Panc1 (cell line): ENCODE measurements around the gene RS1. TPM values are rescaled to one million over a fixed set of nuclear protein-coding genes. Genes with fewer than 3 reads are reported as not detected.

Experiments
- ATAC-seq: fragments of 200-7000 bp; cut with Tn5 transposase; 2 replicates; pipeline ENCODE4 v1.9.1; 2020; ENCODE audit warnings: mild to moderate bottlenecking, moderate library complexity
- BruUV-seq: library from RNA; stranded (reverse); fragments of 400-500 nt; replicated peaks from 2 replicates; lab custom pipeline; 2021; lab: Mats Ljungman, UMichigan
- CTCF ChIA-PET: fragments of 300-600 bp; sonication (Branson Sonifier 250); formaldehyde crosslinking; loops from one replicate; lab custom pipeline; 2022; ENCODE audit warnings: antibody characterized with exemption; lab: Charles Lee
- POLR2A ChIA-PET: fragments of 300-600 bp; sonication (Branson Sonifier 250); formaldehyde crosslinking; loops from one replicate; lab custom pipeline; 2022; ENCODE audit warnings: antibody characterized with exemption; lab: Charles Lee
- DNase-seq: peaks from one replicate; pipeline ENCODE4 v3.0.0-alpha.2; 2010; ENCODE audit warnings: low read depth, low spot score
- H3K27ac ChIP-seq: 2 replicates; pipeline ENCODE4 v1.5.1; 2011; ENCODE audit warnings: mild to moderate bottlenecking, low read length, inconsistent platforms
- H3K27me3 ChIP-seq: fragments of 200-500 bp; sonication (Bioruptor generic); 2 replicates; pipeline ENCODE4 v1.6.0; 2014; ENCODE audit warnings: low read length, inconsistent platforms; ENCODE audit not compliant: control insufficient read depth, insufficient read depth
- H3K36me3 ChIP-seq: fragments of 200-500 bp; sonication (Bioruptor generic); 2 replicates; pipeline ENCODE4 v1.5.1; 2014; ENCODE audit warnings: inconsistent platforms, mild to moderate bottlenecking, low read length, moderate library complexity; ENCODE audit not compliant: control insufficient read depth, insufficient read depth
- H3K4me1 ChIP-seq: 2 replicates; pipeline ENCODE4 v1.5.1; 2011; ENCODE audit warnings: inconsistent platforms, mild to moderate bottlenecking, low read length, moderate library complexity; ENCODE audit not compliant: control insufficient read depth, insufficient read depth
- H3K4me3 ChIP-seq, 2 experiments: 2 replicates each; pipeline ENCODE4 v1.5.1; 2011 to 2012; ENCODE audit warnings: low read depth in 2 of 2, low read length in 2 of 2, mild to moderate bottlenecking in 2 of 2, inconsistent platforms in 1 of 2, moderate library complexity in 1 of 2
- H3K9me3 ChIP-seq: fragments of 200-500 bp; sonication (Bioruptor generic); 2 replicates; pipeline ENCODE4 v1.5.1; 2014; ENCODE audit warnings: low read depth, mild to moderate bottlenecking, inconsistent platforms, low read length, moderate library complexity; ENCODE audit not compliant: control insufficient read depth, insufficient read depth
- CTCF ChIP-seq: fragments of 450-650 bp; IDR thresholded peaks from 2 replicates; pipeline ENCODE4 v1.5.1; 2017; ENCODE audit warnings: mild to moderate bottlenecking
- POLR2AphosphoS5 ChIP-seq: IDR thresholded peaks from 2 replicates; pipeline ENCODE4 v1.6.1; 2012; ENCODE audit warnings: mild to moderate bottlenecking, low read depth, low read length, moderate library complexity
- SIN3A ChIP-seq: IDR thresholded peaks from 2 replicates; pipeline ENCODE4 v1.6.1; 2012; ENCODE audit warnings: low read depth, mild to moderate bottlenecking, low read length, moderate library complexity, borderline replicate concordance; ENCODE audit not compliant: insufficient read depth
- TCF7L2 ChIP-seq: IDR thresholded peaks from 2 replicates; pipeline ENCODE4 v1.6.1; 2011; ENCODE audit warnings: mild to moderate bottlenecking, low read depth, low read length, inconsistent platforms
- in situ Hi-C: cut with HindIII; loops from 2 replicates; pipeline ENCODE4 v1.10.0; 2016; ENCODE audit warnings: low sequenced_read_pairs, low pct_unique_long_range_greater_than_20kb
- intact Hi-C: fragments of 100-400 bp; cut with micrococcal nuclease; formaldehyde crosslinking; loops from one replicate; pipeline ENCODE4 v1.10.0; 2022; ENCODE audit not compliant: unreplicated experiment
- total RNA-seq: library from RNA; stranded (reverse); gene quantifications from one replicate; pipeline ENCODE4 v1.2.1, GENCODE V29; 2021; ENCODE audit not compliant: unreplicated experiment
- TF ChIP-seq, protein P1 (sequence below), 2 experiments: IDR thresholded peaks; 2 replicates each; pipeline ENCODE4 v1.6.1; 2011 to 2012; ENCODE audit warnings: low read depth in 2 of 2, control low read depth in 1 of 2, low read length in 1 of 2, mild to moderate bottlenecking in 1 of 2, moderate library complexity in 1 of 2; ENCODE audit not compliant: insufficient read depth in 1 of 2

Gene RS1
- total RNA-seq, 1 experiment from 2014 or later = not detected

- H3K27me3 ChIP-seq = no peaks in the 10 kb centered on the region
- in situ Hi-C loops (no loop called here), intact Hi-C loops (no loop called here)
- peak overlapping the region; percentile 48 to 52 for H3K4me3 ChIP-seq
- no peak for DNase-seq
- no peaks in the 10 kb centered on the region for H3K36me3 ChIP-seq
- TF ChIP-seq, protein P1, sequence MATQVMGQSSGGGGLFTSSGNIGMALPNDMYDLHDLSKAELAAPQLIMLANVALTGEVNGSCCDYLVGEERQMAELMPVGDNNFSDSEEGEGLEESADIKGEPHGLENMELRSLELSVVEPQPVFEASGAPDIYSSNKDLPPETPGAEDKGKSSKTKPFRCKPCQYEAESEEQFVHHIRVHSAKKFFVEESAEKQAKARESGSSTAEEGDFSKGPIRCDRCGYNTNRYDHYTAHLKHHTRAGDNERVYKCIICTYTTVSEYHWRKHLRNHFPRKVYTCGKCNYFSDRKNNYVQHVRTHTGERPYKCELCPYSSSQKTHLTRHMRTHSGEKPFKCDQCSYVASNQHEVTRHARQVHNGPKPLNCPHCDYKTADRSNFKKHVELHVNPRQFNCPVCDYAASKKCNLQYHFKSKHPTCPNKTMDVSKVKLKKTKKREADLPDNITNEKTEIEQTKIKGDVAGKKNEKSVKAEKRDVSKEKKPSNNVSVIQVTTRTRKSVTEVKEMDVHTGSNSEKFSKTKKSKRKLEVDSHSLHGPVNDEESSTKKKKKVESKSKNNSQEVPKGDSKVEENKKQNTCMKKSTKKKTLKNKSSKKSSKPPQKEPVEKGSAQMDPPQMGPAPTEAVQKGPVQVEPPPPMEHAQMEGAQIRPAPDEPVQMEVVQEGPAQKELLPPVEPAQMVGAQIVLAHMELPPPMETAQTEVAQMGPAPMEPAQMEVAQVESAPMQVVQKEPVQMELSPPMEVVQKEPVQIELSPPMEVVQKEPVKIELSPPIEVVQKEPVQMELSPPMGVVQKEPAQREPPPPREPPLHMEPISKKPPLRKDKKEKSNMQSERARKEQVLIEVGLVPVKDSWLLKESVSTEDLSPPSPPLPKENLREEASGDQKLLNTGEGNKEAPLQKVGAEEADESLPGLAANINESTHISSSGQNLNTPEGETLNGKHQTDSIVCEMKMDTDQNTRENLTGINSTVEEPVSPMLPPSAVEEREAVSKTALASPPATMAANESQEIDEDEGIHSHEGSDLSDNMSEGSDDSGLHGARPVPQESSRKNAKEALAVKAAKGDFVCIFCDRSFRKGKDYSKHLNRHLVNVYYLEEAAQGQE (IDR thresholded peaks at IDR 0.05; ENCODE audit: insufficient read depth in 1 of 2, low read depth in 2 of 2, low read length in 1 of 2) = no peak
- TF ChIP-seq CTCF (no peak), POLR2AphosphoS5 (no peak), SIN3A (no peak), TCF7L2 (no peak)
- CTCF ChIA-PET = no interaction called here
- no peaks in the 10 kb centered on the region for H3K9me3 ChIP-seq
- no peak overlapping the region for H3K27ac ChIP-seq
- ATAC-seq = peak; percentile 64
- POLR2A ChIA-PET = no interaction called here
- no TSS peak for BruUV-seq
- H3K4me1 ChIP-seq = no peaks in the 10 kb centered on the region
Observed at GRCh38 chrX:18674417-18674787, 2.5 kb upstream of the RS1 start.

DNA sequence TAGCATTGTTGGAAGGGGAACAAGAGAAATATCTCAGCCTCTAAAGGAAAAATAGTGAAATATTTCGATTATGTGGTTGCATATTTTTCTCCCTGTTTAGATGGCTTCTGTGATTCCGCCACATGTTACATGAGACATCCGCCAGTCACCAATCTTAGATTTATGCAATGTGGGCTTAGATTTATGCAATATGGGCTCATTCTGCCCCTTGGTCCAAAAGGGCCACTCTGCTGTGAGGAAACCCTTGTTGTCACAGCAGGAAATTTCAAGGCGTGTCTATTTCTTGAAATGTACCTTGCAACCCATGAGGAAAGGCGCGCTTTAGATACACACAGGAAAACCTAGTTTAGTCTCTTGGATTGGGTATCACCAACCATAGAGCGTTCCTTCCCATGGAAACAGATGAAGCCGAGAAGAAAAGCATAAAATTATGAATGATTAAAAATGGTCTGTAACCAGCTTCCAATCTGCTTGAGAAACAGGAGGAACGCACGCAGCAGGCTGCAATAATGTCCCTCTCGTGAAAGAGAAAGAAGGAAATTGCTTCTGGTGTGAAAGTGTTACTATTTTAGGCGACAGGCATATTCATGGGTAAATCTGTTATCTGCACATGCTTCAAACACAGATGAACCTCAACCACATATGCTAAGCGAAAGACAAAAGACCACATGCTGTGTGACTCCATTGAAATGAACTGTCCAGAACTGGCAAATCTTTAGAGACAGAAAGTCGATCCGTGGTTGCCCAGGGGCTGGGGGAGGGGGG lies 3.7 kb downstream of the RS1 start:
- TF ChIP-seq TCF7L2 (no peak), SIN3A (no peak), CTCF (no peak), POLR2AphosphoS5 (no peak)
- TF ChIP-seq, protein P1 (IDR thresholded peaks at IDR 0.05; ENCODE audit: insufficient read depth in 1 of 2, low read depth in 2 of 2, low read length in 1 of 2) = no peak
- Histone ChIP-seq H3K4me3 (no peak overlapping the region), H3K36me3 (no peaks in the 10 kb centered on the region), H3K27me3 (no peaks in the 10 kb centered on the region), H3K9me3 (no peaks in the 10 kb centered on the region), H3K27ac (no peak overlapping the region), H3K4me1 (no peaks in the 10 kb centered on the region)
- ChIA-PET CTCF (no interaction called here), POLR2A (no interaction called here)
- DNase-seq (no peak), ATAC-seq (no peak)
- in situ Hi-C loops (no loop called here), intact Hi-C loops (no loop called here)
- BruUV-seq = no TSS peak
